OCI-LY7 (cell line): ENCODE results near the gene UVRAG.
"Not testable (repeated sequence)": the region's sequence is repeated elsewhere in the genome, so short reads cannot be mapped to it uniquely, and the experiment has no call there.

ENCODE experiments used
- EZH2phosphoT487 ChIP-seq: fragments of 200-600 bp; sonication (generic); IDR thresholded peaks from 2 replicates; pipeline ENCODE4 v1.6.1; 2018; ENCODE audit warnings: low read depth, borderline replicate concordance, mild to moderate bottlenecking, mixed run types, antibody characterized with exemption, low read length, moderate library complexity, mixed read lengths
- TF ChIP-seq, protein P1 (sequence below): fragments of 200-600 bp; sonication (generic); conservative IDR thresholded peaks from 2 replicates; pipeline ENCODE4 v1.5.1; 2014; ENCODE audit warnings: mild to moderate bottlenecking, antibody characterized with exemption, low read length, moderate library complexity, mixed read lengths

DNA sequence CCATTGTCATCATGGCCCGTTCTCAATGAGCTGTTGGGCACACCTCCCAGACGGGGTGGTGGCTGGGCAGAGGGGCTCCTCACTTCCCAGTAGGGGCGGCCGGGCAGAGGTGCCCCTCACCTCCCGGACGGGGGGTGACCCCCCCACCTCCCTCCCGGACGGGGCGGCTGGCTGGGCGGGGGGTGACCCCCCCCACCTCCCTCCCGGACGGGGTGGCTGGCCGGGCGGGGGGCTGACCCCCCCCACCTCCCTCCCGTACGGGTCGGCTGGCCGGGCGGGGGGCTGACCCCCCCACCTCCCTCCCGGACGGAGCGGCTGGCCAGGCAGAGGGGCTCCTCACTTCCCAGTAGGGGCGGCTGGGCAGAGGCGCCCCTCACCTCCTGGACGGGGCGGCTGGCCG, 62.3 kb downstream of the UVRAG start:
- not testable (repeated sequence) for TF ChIP-seq EZH2phosphoT487
- TF ChIP-seq, protein P1, sequence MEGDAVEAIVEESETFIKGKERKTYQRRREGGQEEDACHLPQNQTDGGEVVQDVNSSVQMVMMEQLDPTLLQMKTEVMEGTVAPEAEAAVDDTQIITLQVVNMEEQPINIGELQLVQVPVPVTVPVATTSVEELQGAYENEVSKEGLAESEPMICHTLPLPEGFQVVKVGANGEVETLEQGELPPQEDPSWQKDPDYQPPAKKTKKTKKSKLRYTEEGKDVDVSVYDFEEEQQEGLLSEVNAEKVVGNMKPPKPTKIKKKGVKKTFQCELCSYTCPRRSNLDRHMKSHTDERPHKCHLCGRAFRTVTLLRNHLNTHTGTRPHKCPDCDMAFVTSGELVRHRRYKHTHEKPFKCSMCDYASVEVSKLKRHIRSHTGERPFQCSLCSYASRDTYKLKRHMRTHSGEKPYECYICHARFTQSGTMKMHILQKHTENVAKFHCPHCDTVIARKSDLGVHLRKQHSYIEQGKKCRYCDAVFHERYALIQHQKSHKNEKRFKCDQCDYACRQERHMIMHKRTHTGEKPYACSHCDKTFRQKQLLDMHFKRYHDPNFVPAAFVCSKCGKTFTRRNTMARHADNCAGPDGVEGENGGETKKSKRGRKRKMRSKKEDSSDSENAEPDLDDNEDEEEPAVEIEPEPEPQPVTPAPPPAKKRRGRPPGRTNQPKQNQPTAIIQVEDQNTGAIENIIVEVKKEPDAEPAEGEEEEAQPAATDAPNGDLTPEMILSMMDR, result not testable (repeated sequence)
